Fibroblast of lung (primary cell): ENCODE data around the gene LUC7L2. TPM values are rescaled to one million over a fixed set of nuclear protein-coding genes. Genes with fewer than 3 reads are reported as not detected.

Experiments
- DNase-seq, 2 donors: peaks; one replicate each; pipeline versions ENCODE4 v3.0.0 to v3.0.0-alpha.2; 2010; ENCODE audit warnings: low read depth in 2 of 2
- H2AFZ ChIP-seq: 2 replicates; pipeline ENCODE4 v1.5.1; 2012; ENCODE audit warnings: low read length, control low read depth, inconsistent platforms
- H3K27ac ChIP-seq: 2 replicates; pipeline ENCODE4 v1.5.1; 2011; ENCODE audit warnings: low read length, control low read depth; ENCODE audit not compliant: insufficient read depth
- H3K27me3 ChIP-seq: 2 replicates; pipeline ENCODE4 v1.5.1; 2011; ENCODE audit warnings: mild to moderate bottlenecking, low read length; ENCODE audit not compliant: control insufficient read depth, insufficient read depth
- H3K36me3 ChIP-seq: 2 replicates; pipeline ENCODE4 v1.5.1; 2011; ENCODE audit warnings: low read length; ENCODE audit not compliant: control insufficient read depth, insufficient read depth
- H3K4me1 ChIP-seq: 2 replicates; pipeline ENCODE4 v1.5.1; 2011; ENCODE audit warnings: low read length; ENCODE audit not compliant: control insufficient read depth, insufficient read depth; ENCODE audit errors: extremely low read depth
- H3K4me2 ChIP-seq: 2 replicates; pipeline ENCODE4 v1.5.1; 2011; ENCODE audit warnings: low read length, control low read depth; ENCODE audit not compliant: insufficient read depth; ENCODE audit errors: extremely low read depth
- H3K4me3 ChIP-seq, 4 experiments: fragments of 200-600 bp in 1 of 4; sonication (generic) in 1 of 4; replicated peaks in 1 of 4; 2 replicates each; pipeline ENCODE4 v1.5.1; 2011 to 2016; ENCODE audit warnings: low read length in 4 of 4, low read depth in 3 of 4, mild to moderate bottlenecking in 3 of 4, control low read depth in 2 of 4, inconsistent platforms in 1 of 4, mixed read lengths in 1 of 4; ENCODE audit not compliant: insufficient read depth in 1 of 4; ENCODE audit errors: control extremely low read depth in 1 of 4
- H3K79me2 ChIP-seq: 2 replicates; pipeline ENCODE4 v1.5.1; 2012; ENCODE audit warnings: mild to moderate bottlenecking, low read length, inconsistent platforms; ENCODE audit not compliant: control insufficient read depth, insufficient read depth
- H3K9ac ChIP-seq: 2 replicates; pipeline ENCODE4 v1.5.1; 2011; ENCODE audit warnings: mild to moderate bottlenecking, low read length, control low read depth; ENCODE audit not compliant: insufficient read depth
- H3K9me3 ChIP-seq: 2 replicates; pipeline ENCODE4 v1.5.1; 2012; ENCODE audit warnings: low read depth, low read length; ENCODE audit not compliant: control insufficient read depth, insufficient read depth
- H4K20me1 ChIP-seq: 2 replicates; pipeline ENCODE4 v1.5.1; 2011; ENCODE audit warnings: low read length; ENCODE audit not compliant: control insufficient read depth, insufficient read depth; ENCODE audit errors: extremely low read depth
- EZH2 ChIP-seq: IDR thresholded peaks from 2 replicates; pipeline ENCODE4 v1.5.1; 2012; ENCODE audit warnings: low read length, control low read depth, mild to moderate bottlenecking; ENCODE audit errors: missing control alignments
- polyA plus RNA-seq, 2 donors: library from polyadenylated mRNA; depleted of rRNA in 1 of 2; stranded (reverse) in 1 of 2; unstranded in 1 of 2; fragments of >200 nt; gene quantifications; 2 replicates each; pipeline ENCODE4 v1.2.1, GENCODE V29; 2011 to 2012; ENCODE audit warnings: missing spikeins in 1 of 2
- total RNA-seq: library from RNA; depleted of rRNA; stranded (reverse); fragments of >200 nt; gene quantifications from 2 replicates; pipeline ENCODE4 v1.2.1, GENCODE V29; 2014
- TF ChIP-seq, protein P1 (sequence below), 2 donors: IDR thresholded peaks in 1 of 2; conservative IDR thresholded peaks in 1 of 2; 1 replicate in 1 of 2; 2 replicates in 1 of 2; pipeline ENCODE4 v1.5.1; 2011 to 2012; ENCODE audit warnings: low read length in 2 of 2, control low read depth in 1 of 2, inconsistent platforms in 1 of 2, low read depth in 1 of 2, mild to moderate bottlenecking in 1 of 2

Gene LUC7L2
- total and polyA plus RNA-seq, 2 donors (not counting 1 experiment from before 2014, with no cell fraction given), result 38.5 to 48.7 TPM

DNA sequence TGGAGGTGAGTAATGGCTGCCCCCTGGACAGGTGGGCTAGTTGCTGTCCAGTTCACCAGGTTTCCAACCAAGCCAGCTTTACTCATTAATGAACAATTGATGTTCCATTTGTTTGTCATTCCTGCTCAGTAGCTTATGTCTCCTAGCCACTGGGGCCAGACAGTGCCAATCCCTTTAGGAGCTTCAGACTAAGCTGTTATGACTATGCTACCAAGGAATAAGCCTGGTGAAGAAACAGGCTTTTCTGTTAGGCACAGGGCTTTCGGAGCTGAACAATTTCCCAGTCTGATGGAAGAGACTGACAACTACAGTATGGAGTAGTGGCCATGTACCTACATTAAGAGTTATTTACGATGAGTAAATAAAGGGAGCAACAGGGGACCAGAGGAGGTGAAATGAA is 20.7 kb upstream of the LUC7L2 start:
- peaks cover 6% of the 10 kb centered on the region for H3K79me2 ChIP-seq
- H3K27ac ChIP-seq, result no peak overlapping the region
- H3K36me3 ChIP-seq, result no peaks in the 10 kb centered on the region
- no peaks in the 10 kb centered on the region for H4K20me1 ChIP-seq
- H3K4me2 ChIP-seq, result no peak overlapping the region
- no peaks in the 10 kb centered on the region for H3K27me3 ChIP-seq
- no peak for TF ChIP-seq EZH2
- H2AFZ ChIP-seq, result no peak overlapping the region
- H3K4me3 ChIP-seq, result no peak overlapping the region
- H3K9ac ChIP-seq, result no peak overlapping the region
- DNase-seq, result no peak
- no peaks in the 10 kb centered on the region for H3K9me3 ChIP-seq
- peaks cover 4% of the 10 kb centered on the region for H3K4me1 ChIP-seq

DNA sequence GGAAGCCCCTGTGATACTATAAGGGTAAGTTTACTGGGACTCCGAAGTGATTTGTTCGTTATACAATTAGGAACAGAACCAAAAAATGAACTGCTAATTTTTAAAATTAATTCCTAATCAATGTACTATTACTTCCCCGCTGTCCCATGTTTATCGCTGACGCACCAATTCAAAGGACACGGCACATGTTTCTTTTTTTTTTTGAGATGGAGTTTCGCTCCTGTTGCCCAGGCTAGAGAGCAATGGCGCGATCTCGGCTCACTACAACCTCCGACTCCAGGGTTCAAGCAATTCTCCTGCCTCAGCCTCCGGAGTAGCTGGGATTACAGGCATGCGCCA is 20.0 kb upstream of the LUC7L2 start:
- H3K4me1 ChIP-seq, result peaks cover 4% of the 10 kb centered on the region
- H3K9ac ChIP-seq, result no peak overlapping the region
- no peaks in the 10 kb centered on the region for H3K36me3 ChIP-seq
- H3K9me3 ChIP-seq, result no peaks in the 10 kb centered on the region
- TF ChIP-seq EZH2, result no peak
- TF ChIP-seq, protein P1, sequence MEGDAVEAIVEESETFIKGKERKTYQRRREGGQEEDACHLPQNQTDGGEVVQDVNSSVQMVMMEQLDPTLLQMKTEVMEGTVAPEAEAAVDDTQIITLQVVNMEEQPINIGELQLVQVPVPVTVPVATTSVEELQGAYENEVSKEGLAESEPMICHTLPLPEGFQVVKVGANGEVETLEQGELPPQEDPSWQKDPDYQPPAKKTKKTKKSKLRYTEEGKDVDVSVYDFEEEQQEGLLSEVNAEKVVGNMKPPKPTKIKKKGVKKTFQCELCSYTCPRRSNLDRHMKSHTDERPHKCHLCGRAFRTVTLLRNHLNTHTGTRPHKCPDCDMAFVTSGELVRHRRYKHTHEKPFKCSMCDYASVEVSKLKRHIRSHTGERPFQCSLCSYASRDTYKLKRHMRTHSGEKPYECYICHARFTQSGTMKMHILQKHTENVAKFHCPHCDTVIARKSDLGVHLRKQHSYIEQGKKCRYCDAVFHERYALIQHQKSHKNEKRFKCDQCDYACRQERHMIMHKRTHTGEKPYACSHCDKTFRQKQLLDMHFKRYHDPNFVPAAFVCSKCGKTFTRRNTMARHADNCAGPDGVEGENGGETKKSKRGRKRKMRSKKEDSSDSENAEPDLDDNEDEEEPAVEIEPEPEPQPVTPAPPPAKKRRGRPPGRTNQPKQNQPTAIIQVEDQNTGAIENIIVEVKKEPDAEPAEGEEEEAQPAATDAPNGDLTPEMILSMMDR (conservative IDR thresholded peaks at IDR 0.05 in 1 of 2, IDR thresholded peaks at IDR 0.05 in 1 of 2; ENCODE audit: low read depth in 1 of 2, low read length in 2 of 2), result no peak
- H3K27ac ChIP-seq, result peak overlapping the region; percentile 97
- H4K20me1 ChIP-seq, result no peaks in the 10 kb centered on the region
- peaks cover 6% of the 10 kb centered on the region for H3K79me2 ChIP-seq
- no peak for DNase-seq
- H3K27me3 ChIP-seq, result no peaks in the 10 kb centered on the region
- H3K4me3 ChIP-seq, result peak overlapping the region; percentile 16 to 91 (median 55)
- H3K4me2 ChIP-seq, result no peak overlapping the region
- peak overlapping the region; percentile 33 for H2AFZ ChIP-seq

DNA sequence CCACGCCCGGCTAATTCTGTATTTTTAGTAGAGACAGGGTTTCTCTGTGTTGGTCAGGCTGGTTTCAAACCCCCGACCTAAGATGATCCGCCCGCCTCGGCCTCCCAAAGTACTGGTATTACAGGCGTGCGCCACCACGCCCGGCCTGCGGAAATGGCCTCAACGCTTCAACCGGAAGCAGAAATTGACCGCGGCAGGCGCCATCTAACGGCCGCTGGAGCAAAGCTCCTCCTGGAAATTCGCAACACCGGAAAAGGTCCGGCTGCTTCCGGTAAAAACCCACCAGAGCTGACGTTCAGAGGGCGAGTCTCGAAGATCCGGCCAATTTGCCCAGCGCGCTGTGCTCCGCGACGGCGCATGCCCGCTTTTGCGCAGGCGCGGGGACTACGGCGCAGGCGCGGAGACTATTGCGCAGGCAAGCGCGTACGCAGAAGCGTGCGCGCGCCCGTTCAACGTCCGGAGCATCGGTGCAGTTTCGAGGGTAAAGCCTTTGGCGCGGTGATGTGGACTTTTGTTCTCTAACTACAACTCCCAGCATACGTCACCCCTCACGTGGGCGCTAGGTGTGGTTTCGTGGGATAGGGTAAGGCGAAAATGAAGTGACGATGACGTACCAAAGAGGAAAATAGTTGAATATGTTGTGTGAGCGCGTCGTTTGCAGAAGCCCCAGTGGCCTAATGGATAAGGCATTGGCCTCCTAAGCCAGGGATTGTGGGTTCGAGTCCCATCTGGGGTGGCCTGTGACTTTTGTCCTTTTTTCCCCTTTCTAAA is 19.5 kb upstream of the LUC7L2 start:
- TF ChIP-seq, protein P1 (conservative IDR thresholded peaks at IDR 0.05 in 1 of 2, IDR thresholded peaks at IDR 0.05 in 1 of 2; ENCODE audit: low read depth in 1 of 2, low read length in 2 of 2), result peak; percentile 71 to 79
- no peak for TF ChIP-seq EZH2
- H3K27ac ChIP-seq, result peak overlapping the region; percentile 97
- H3K79me2 ChIP-seq, result peaks cover 6% of the 10 kb centered on the region
- peak; percentile 99 to 100 for DNase-seq
- no peaks in the 10 kb centered on the region for H3K9me3 ChIP-seq
- no peaks in the 10 kb centered on the region for H3K27me3 ChIP-seq
- peak overlapping the region; percentile 33 for H2AFZ ChIP-seq
- no peaks in the 10 kb centered on the region for H4K20me1 ChIP-seq
- peak overlapping the region; percentile 97 for H3K9ac ChIP-seq
- peak overlapping the region; percentile 94 for H3K4me2 ChIP-seq
- no peaks in the 10 kb centered on the region for H3K36me3 ChIP-seq
- peaks cover 4% of the 10 kb centered on the region for H3K4me1 ChIP-seq
- peak overlapping the region; percentile 75 to 96 (median 87) for H3K4me3 ChIP-seq
